GM10266 (cell line): Measurements from ENCODE around the gene TM4SF4.

Source experiments
- DNase-seq: peaks from one replicate; pipeline ENCODE4 v3.0.0; 2012; ENCODE audit errors: extremely low spot score
- TF ChIP-seq, protein P1 (sequence below): IDR thresholded peaks from 2 replicates; pipeline ENCODE4 v1.5.1; 2012; ENCODE audit warnings: mild to moderate bottlenecking, low read depth; ENCODE audit not compliant: control insufficient read depth, insufficient read depth; ENCODE audit errors: missing control alignments

Gene TM4SF4, protein sequence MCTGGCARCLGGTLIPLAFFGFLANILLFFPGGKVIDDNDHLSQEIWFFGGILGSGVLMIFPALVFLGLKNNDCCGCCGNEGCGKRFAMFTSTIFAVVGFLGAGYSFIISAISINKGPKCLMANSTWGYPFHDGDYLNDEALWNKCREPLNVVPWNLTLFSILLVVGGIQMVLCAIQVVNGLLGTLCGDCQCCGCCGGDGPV

GRCh38 chr3:149474250-149474817, at the start of gene TM4SF4:
Gene TM4SF4, plus strand, starts transcription at chr3:149474697. Its CDS starts 181 bp downstream, at chr3:149474878.
- TF ChIP-seq, protein P1, sequence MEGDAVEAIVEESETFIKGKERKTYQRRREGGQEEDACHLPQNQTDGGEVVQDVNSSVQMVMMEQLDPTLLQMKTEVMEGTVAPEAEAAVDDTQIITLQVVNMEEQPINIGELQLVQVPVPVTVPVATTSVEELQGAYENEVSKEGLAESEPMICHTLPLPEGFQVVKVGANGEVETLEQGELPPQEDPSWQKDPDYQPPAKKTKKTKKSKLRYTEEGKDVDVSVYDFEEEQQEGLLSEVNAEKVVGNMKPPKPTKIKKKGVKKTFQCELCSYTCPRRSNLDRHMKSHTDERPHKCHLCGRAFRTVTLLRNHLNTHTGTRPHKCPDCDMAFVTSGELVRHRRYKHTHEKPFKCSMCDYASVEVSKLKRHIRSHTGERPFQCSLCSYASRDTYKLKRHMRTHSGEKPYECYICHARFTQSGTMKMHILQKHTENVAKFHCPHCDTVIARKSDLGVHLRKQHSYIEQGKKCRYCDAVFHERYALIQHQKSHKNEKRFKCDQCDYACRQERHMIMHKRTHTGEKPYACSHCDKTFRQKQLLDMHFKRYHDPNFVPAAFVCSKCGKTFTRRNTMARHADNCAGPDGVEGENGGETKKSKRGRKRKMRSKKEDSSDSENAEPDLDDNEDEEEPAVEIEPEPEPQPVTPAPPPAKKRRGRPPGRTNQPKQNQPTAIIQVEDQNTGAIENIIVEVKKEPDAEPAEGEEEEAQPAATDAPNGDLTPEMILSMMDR, result no peak
- no peak for DNase-seq

- DNase-seq, result no peak
- TF ChIP-seq, protein P1, result no peak
Observed at GRCh38 chr3:149424918-149425317, 49.6 kb upstream of the TM4SF4 start.

DNA sequence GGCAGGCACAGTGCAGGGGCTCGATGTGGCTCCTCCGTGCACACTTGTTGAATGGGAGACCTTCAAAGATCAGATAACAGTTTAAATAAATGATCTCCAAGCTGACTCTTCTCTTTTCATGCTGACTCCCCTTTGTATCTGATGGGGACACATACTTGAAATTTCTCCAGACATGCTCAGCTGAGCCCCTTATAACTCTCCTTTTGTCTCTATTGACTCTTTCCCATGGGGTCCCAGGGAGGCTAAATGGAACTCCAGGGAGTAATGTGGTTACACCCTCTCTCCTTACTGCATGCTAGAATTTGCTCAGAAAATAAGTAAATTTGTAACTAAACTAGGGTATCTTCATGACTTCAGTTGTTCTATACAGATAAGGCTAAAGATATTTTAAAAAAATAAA, 48.2 kb upstream of the TM4SF4 start:
- TF ChIP-seq, protein P1, result no peak
- DNase-seq, result no peak

DNA sequence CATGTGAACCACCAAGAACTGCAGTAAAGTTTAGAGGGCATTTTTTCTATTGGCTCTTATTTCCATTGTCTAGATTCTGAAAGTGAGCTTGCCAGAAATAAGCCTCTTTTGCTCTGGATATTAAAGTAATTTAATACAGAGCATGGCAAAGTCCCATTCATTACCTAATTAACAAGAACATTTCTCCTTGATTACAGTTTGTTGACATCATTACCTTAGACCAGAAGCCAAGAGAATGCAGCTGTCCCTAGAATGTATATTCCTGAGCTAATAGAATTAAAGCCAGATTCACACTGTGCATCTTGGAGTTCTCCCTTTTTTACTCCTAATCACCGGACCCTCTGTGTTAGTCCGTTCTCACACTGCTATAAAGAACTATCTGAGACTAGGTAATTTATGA, 46.4 kb upstream of the TM4SF4 start:
- TF ChIP-seq, protein P1, result no peak
- no peak for DNase-seq

GRCh38 chr3:149430216-149430615, 44.3 kb upstream of the TM4SF4 start:
- TF ChIP-seq, protein P1, result no peak
- DNase-seq, result no peak

DNA sequence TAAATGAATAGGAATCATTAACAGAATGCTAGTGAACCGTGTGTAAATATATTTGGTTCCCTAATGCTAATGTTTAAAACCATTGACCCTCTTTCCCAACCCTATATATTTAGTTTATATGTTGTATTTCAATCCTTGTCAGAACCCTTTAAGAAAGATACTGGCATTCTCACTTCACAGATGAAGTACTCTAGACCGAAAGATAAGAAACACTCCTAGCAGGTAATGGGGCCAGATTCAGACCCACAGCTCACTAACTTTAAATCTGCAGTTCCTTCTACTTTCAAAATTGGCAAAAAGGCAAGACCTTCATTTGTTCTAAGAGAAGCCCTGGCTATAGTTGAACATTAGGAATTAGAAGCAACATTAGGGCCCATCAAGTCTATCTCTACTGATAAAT, 42.3 kb upstream of the TM4SF4 start:
- TF ChIP-seq, protein P1, result no peak
- no peak for DNase-seq

DNA sequence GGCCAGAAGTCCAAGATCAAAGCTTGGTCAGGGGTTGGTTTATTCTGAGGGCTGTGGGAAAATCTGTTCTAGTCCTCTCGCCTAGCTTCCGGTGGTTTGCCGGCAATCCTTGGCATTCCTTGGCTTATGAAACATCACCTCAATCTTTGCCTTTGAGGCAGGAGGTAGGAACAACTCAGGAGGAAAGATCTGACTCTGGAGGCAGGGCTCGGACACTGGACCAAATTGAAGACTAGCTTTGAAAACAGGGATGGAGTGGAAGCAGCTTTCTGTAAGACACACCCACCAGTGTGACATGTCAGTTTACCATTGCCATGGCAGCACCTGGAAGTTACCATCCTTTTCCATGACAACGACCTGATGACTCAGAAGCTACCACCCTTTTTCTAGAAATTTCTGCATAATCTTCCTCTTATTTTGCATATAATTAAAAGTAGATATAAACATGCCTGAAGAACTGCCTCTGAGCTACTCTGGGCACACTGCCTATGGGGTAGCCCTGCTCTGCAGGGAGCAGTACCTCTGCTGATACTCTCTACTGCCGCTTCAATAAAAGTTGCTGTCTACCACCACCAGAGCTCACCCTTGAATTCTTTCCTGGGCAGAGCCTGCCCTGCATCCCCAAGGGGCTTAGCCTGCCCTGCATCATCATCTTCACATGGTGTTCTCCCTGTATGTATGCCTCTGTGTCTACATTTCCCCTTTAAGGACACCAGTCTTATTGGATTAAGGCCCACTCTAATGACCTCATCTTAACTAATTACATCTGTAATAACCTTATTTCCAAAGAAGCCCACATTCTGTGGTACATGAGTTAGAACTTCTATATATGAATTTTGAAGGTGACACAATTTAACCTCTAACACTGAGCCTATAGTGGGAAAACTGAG, 38.3 kb upstream of the TM4SF4 start:
- no peak for DNase-seq

More for the DNA sequence above, 38.3 kb upstream of the TM4SF4 start:
- TF ChIP-seq, protein P1, result no peak
